Measurements from ENCODE around the gene UBAC2. TPM values are rescaled to one million over a fixed set of nuclear protein-coding genes. Genes with fewer than 3 reads are reported as not detected.

The UBAC2 gene
- total and polyA plus RNA-seq, 2 of the 8 experiments (the other 6 are each of a cell fraction or from before 2014, with no cell fraction given) = 75.9 to 76.9 TPM

DNA sequence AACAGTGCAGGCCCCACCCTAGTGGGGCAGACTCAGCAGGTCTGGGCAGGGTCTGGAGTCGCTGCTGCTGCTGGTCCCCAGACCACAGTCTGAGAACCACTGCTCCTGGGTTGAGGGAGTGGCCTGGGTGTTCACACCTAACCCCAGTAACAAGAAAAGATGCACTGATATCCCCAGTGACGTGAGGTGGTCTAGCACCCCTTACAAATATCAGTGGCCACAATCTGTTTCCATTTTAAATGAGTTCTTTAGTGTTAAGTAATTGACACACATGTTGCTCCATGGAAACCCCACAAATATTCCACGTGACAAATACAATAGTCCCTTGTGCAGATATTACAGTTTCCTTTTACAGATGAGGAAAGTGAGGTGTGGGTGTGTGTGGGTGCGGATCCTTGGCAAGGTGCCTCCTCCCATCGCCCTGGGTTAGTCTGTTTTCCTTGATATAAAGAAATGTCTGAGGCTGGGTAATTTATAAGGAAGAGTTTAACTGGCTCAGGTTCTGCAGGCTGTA lies 202.9 kb downstream of the UBAC2 start:
- Histone ChIP-seq H3K27me3 (replicated peaks in 1 of 4; ENCODE audit: control insufficient read depth in 3 of 4, extremely low read depth in 1 of 4, insufficient read depth in 3 of 4, low read length in 3 of 4) (peaks cover 0 to 2% (median 0%) of the 10 kb centered on the region in 4 experiments; a peak in 1 of 7 replicates), H3K27ac (ENCODE audit: low read depth, low read length) (no peak overlapping the region), H2AFZ (ENCODE audit: low read length) (no peak overlapping the region), H2AK5ac (ENCODE audit: low read depth, low read length) (no peak overlapping the region), H4K91ac (replicated peaks; ENCODE audit: insufficient read length, low read length) (no peak overlapping the region), H2BK15ac (ENCODE audit: low read length) (no peak overlapping the region), H2BK20ac (ENCODE audit: low read length) (no peak overlapping the region), H4K8ac (ENCODE audit: extremely low read depth, insufficient read depth, low read length) (no peak overlapping the region), H3K23me2 (ENCODE audit: low read depth, low read length) (0 out of 2 replicates have a peak, but pooled peaks cover 2% of the 10 kb centered on the region), H3K9ac (replicated peaks in 1 of 4; ENCODE audit: extremely low read depth in 1 of 4, low read depth in 3 of 4, low read length in 3 of 4) (no peak overlapping the region), H2BK120ac (replicated peaks; ENCODE audit: low read depth, low read length) (no peak overlapping the region), H3K9me3 (ENCODE audit: insufficient read depth in 2 of 2, low read depth in 1 of 2, low read length in 1 of 2) (no peaks in the 10 kb centered on the region), H2BK5ac (ENCODE audit: low read depth, low read length) (no peak overlapping the region), H3K79me1 (ENCODE audit: low read depth, low read length) (no peaks in the 10 kb centered on the region), H3K4ac (replicated peaks; ENCODE audit: insufficient read length, low read depth, low read length) (no peak overlapping the region), H3K14ac (ENCODE audit: insufficient read length) (no peak overlapping the region), H4K5ac (ENCODE audit: insufficient read length, low read depth, low read length) (no peak overlapping the region), H3K79me2 (ENCODE audit: control insufficient read depth in 1 of 2, insufficient read depth in 2 of 2, low read length in 2 of 2) (no peaks in the 10 kb centered on the region), H3K4me3 (ENCODE audit: extremely low read depth in 1 of 4, insufficient read depth in 2 of 4, low read depth in 3 of 4, low read length in 4 of 4) (no peak overlapping the region), H4K20me1 (replicated peaks in 1 of 2; ENCODE audit: control insufficient read depth in 1 of 2, insufficient read depth in 2 of 2, low read length in 2 of 2) (no peaks in the 10 kb centered on the region), H3K36me3 (ENCODE audit: control insufficient read depth in 2 of 4, insufficient read depth in 4 of 4, low read length in 3 of 4) (no peaks in the 10 kb centered on the region), H3K23ac (ENCODE audit: insufficient read length) (no peak overlapping the region), H3K4me1 (replicated peaks in 1 of 4; ENCODE audit: control insufficient read depth in 3 of 4, insufficient read depth in 4 of 4, low read length in 3 of 4) (no peaks in the 10 kb centered on the region; a peak in 1 of 7 replicates), H2BK12ac (ENCODE audit: low read depth, low read length) (no peak overlapping the region), H3K56ac (replicated peaks; ENCODE audit: insufficient read length, low read depth, low read length) (no peak overlapping the region), H3K18ac (ENCODE audit: extremely low read depth, low read length) (peak overlapping the region; percentile 32; the same call in 1 of the 2 replicates), H3K4me2 (ENCODE audit: insufficient read depth in 1 of 2, low read depth in 2 of 2, low read length in 2 of 2) (no peak overlapping the region)
- DNase-seq (ENCODE audit: low read depth in 1 of 2, low spot score in 2 of 2) = no peak
- CTCF ChIA-PET (ENCODE audit: partially characterized antibody) = no interaction called here
- no peak for FAIRE-seq
- 95% methylated on average over 5 of the region's 5 CpGs; no CpG with 5 or more reads in 1 of the 2 experiments for WGBS, 2 experiments (ENCODE audit: extremely low coverage in 1 of 2, insufficient coverage in 1 of 2, insufficient read length in 1 of 2, insufficient replicate concordance in 2 of 2, low coverage in 1 of 2, low lambda C conversion rate in 2 of 2, missing lambda C conversion rate in 1 of 2)
- TF ChIP-seq POLR2A (IDR thresholded peaks at IDR 0.05; ENCODE audit: control extremely low read depth in 1 of 2, low read depth in 2 of 2, low read length in 2 of 2) = no peak
- no peak for TF ChIP-seq NRF1 (IDR thresholded peaks at IDR 0.05; ENCODE audit: low read depth, low read length)
- TF ChIP-seq EZH2 (IDR thresholded peaks at IDR 0.05; ENCODE audit: low read depth, low read length, severe bottlenecking) = no peak
- no peak for TF ChIP-seq RBBP5 (IDR thresholded peaks at IDR 0.05; ENCODE audit: borderline replicate concordance, low read depth, low read length)
- no peak for TF ChIP-seq GTF2F1 (IDR thresholded peaks at IDR 0.05; ENCODE audit: borderline replicate concordance, low read depth, low read length)
- no peak for TF ChIP-seq ZNF274 (IDR thresholded peaks at IDR 0.05; ENCODE audit: borderline replicate concordance, extremely low read depth, low read length)
- no peak for TF ChIP-seq SAP30 (IDR thresholded peaks at IDR 0.05; ENCODE audit: insufficient read depth, insufficient replicate concordance, low read length)
- no peak for TF ChIP-seq POLR2AphosphoS5 (IDR thresholded peaks at IDR 0.05; ENCODE audit: low read depth, low read length)
- no peak for TF ChIP-seq CBX8 (IDR thresholded peaks at IDR 0.05; ENCODE audit: borderline replicate concordance, low read depth, low read length)
- POLR2A ChIA-PET (ENCODE audit: partially characterized antibody) = no interaction called here
